Fibroblast of upper back skin (primary cell): ENCODE results near the gene FARP1.
A peak's percentile ranks its signal among the peaks of the same experiment; 100 is the strongest.
"Not testable (repeated sequence)": the region's sequence is repeated elsewhere in the genome, so short reads cannot be mapped to it uniquely, and the experiment has no call there.

Experiments used
- DNase-seq: peaks from one replicate; pipeline ENCODE4 v3.0.0-alpha.2; 2013

Gene FARP1

DNA sequence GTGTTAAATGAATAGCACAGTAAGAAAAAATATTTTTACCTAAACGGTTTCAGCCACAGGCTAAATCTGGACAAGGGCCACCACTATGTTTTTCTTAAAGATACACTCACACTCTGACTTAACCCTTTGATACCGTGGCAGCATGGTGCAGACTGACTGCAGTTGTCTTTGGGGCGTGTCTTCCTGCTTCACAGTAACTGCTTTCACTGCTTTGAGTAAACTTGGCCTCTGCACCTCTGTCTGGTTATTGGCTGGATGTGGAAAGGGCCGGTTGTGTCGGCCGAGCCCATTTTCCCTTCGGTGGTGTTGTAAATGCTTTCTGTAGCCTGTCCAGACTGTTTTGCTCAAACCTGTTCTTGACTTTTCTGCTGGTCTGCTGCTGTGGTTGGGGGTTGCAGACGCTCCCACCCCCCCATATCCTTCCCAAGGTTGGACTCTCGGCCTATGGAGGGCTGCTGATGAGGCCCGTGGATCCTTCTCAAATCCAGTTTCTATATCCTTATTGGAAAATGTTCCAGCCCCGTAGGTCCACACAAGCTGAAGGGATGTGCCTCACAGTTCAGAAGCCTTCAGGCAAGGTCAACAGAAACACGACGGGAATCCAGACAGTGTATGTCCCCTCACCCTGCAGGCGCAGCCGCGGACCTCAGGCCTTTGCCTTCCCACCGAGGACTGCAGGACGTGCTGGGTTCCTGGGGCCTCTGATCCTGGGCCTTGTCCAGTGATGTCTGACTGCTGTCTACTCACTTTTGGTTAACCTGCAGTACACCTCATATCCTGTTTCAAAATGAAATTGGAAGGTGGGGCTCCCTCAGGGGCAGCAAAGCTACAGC, 124.4 kb downstream of the FARP1 start:
- DNase-seq, result no peak

- no peak for DNase-seq
These were observed 126.5 kb downstream of the FARP1 start for GRCh38 chr13:98269386-98269785.

- DNase-seq, result no peak
These were observed 127.9 kb downstream of the FARP1 start for GRCh38 chr13:98270819-98271218.

GRCh38 chr13:98271646-98272045, 128.8 kb downstream of the FARP1 start:
- DNase-seq, result not testable (repeated sequence)

DNA sequence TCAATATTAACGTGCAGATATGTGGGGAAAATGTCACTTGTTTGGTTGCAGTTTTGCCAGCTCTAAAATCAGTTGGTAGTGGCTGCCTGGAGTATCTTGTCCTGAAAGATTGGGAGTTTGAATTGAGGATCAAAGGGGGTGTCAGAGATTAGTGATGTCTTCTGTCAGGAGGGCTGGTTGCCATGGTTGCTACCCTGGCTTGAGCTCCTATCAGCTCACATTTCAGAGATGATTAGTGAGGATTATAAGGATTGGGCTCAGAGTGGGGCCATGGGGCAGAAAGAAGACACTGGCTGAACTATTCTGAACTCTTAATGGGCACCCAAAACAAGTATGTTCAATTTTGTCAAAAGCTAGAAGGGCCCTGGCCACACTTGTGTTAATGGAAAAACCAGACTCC, 129.7 kb downstream of the FARP1 start:
- DNase-seq, result no peak

DNA sequence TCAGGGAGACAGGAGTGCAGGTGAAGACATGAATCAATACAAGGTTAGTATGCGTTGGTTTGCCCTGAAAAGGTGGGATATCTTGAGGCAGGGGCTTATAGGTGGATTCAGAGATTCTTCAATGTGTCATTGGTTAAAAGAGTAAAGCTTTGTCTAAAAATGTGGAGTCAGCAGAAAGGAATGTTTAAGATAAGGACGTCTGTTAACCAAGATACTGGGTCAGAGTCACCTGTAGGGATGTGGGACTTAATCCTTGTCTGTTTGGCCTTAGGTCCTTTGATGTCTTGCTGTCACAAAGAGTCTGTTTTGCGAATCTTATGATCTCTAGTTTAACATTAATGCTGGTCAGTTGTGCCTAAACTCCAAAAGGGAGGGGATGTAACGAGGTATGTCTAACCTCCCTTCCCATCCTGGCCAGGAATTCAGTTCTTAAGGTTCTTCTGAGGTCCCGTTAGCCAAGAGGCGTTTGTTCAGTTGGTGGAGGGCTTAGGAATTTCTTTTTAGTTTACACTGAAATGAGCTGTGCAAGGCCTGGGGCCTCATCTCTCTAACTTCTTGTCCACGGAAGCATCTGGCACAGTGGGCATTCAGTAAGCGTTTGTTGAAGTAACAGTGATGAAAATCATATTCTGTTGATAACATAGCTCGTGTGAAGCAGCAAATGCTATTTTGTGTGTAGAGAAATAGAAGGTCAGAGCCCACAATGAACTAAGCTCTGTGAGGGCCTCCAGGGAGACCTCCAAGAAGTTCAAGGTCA, 130.4 kb downstream of the FARP1 start:
- no peak for DNase-seq

DNA sequence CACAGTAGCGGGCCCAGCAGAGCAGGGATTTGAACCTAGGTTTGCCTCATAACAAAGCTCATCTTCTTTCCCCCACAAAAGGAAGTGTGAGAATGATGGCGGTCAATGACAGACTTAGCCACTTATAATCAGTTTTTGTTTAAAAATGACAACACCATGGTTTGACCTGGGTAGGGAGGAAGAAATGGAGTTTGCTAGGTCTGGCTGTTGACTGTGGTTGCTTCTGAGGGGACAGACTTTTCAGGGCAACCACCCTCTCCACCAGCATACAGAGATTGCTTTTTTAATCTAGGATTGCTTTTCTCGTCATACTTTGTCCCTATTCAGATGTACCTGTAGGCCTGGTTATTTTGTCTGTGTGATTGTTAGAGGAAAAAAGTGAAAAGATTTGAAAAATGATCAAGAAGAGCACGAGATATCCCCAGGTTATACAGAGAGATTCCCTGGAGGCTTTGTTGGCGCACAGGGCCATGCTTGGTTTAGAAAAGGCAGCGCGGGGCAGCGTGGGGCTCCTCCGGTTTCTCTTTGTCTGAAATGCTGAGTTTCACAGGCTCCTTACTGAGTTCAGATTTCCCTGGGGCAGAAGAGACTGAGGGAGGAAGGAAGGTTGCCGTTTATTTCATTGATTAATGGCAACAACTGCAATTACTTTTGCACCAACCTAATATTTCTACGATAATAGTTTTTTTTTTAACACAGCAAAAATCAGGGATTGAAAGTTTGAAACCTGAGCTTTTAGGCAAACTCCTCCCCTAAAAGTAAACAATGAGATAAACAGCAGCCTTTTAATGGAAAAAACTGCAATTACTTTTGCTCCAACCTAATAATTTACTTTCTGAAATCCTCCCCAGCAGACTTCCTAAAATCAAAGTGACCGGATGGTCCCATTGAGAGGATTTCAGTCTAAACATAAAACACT, 131.2 kb downstream of the FARP1 start:
- DNase-seq, result no peak

- peak; percentile 35 for DNase-seq
These were observed 132.1 kb downstream of the FARP1 start for GRCh38 chr13:98274921-98275487.

- DNase-seq, result peak; percentile 61
These were observed 132.8 kb downstream of the FARP1 start for GRCh38 chr13:98275681-98276171.

DNA sequence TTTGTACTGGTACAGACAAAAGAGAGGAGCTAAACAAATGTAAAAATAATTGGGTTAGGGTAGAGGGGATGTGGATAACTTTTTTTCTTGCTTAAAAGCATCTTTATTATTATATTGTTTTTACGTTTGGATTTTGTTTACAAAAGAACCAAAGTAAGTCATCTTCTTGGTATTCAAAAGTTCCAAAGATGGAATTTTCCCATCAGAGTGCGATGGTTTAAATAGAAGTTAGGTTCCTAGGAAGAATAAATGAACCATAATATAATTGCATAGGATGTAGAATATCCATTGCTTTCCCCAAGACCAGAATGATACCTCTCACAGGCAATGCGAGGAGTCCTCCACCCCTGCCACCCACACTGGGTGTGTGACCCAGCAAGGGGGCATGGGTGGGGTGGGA, 133.6 kb downstream of the FARP1 start:
- DNase-seq, result no peak

GRCh38 chr13:98278068-98278724, 135.3 kb downstream of the FARP1 start:
- no peak for DNase-seq

DNA sequence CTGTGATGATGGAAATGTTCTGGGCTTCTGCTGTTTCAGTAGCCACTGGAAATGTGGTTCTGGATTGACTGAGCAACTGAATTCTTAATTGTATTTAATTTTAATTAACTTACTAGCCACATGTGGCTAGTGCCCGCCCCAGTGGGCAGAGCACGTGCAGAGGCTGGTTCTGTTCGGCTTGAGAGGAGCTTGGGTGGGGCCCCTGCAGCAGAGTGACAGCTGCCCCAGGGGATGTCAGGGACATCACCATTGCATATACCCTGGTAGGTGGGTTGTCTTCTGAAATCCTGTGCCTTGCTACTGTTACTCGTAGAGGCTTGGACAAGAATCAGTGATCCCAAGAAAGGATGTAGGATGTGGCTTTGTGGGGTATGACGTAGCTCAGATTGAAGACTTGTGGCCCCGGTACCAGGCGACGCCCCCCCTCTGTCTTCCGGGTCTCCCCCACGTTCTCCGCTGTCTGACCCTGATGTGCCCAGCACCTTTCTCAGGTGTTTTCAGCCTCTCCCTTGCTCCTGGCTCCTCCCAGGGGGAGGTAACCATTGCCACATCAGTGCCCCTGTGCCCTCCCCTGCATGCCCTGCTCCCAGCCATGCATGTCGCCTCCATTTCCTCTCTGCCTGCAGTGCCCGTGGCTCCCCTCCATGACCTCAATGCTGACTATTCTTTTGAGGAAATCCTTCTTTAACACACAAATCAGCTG, 136.7 kb downstream of the FARP1 start:
- no peak for DNase-seq

DNA sequence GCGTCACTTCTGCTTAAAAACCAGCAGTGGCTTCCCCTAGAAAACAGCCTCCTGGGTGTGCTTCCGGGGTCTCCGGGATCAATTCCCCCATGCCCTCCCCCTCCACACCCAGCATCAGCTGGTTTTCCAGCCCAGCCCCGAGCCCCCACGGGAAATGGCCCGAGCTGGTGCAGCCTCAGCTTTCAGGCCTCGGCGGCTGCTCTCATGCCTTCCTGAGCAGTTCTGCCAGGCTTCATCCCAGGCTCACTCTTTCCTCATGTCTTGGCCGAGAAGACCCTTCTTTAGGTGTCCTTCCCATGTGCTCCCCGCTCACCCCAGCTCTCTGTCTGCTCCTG, 137.2 kb downstream of the FARP1 start:
- no peak for DNase-seq

GRCh38 chr13:98284679-98285078, 141.8 kb downstream of the FARP1 start:
- DNase-seq, result no peak

- DNase-seq, result peak; percentile 59
These were observed 142.4 kb downstream of the FARP1 start for GRCh38 chr13:98285317-98285716.

DNA sequence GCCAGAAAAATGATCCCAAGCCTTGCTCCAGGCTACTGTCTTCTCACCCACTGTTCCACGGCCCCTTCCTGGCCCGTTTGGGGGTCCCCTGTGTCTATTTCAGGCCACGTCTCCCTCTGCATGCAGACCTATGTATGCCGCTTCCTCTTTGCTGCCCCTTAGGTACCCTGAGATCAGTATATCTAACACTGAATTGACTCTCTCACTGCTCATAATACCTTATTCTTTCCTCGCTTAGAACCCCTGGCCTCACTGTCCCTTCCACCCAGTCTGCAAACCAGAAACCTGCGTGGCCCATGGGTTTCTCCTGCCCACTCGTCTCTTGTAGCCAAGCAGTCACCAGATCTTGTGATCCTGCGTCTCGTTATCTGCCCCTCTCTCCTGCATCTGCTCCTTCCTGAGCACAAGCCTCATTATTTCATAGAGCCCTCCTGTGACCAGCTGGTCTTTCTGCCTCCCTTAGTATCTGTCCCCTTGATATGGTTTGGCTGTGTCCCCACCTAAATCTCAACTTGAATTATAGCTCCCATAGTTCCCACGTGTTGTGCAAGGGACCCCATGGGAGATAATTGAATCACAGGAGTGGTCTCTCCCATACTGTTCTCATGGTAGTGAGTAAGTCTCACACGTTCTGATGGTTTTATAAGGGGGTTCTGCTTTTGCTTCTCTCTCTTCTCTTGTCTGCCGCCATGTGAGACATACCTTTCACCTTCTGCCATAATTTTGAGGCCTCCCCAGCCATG, 143.1 kb downstream of the FARP1 start:
- no peak for DNase-seq

DNA sequence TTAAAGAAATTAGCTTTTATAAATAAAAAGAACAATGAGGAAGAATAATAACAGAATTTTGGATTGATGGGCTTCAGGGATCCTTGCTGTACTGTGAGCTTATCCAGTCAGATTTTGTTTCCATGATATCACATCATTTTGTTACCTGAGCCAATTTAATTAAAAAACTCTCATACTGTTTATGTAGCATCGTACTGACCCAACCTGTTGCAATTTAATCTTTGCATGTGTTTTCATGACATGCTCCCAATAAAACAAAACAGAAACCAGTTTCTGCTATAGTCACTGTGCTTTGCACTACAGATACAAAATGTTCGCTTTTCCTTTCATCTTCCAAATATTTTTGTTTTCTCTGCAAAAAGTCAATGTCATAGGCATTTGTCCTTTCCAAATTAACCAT, 143.9 kb downstream of the FARP1 start:
- no peak for DNase-seq

- DNase-seq, result no peak
These were observed 145.3 kb downstream of the FARP1 start for GRCh38 chr13:98288211-98288610.

GRCh38 chr13:98289339-98289945, 146.5 kb downstream of the FARP1 start:
- no peak for DNase-seq

- DNase-seq, result no peak
These were observed 147.4 kb downstream of the FARP1 start for GRCh38 chr13:98290261-98290660.
